Stimulated activated CD8-positive, alpha-beta memory T cell treated with anti-CD3 and anti-CD28 coated beads, Interleukin-2, amount 100 ng/mL, for 48 hours (primary cell): ENCODE measurements around the gene AXIN2.

Experiments
- DNase-seq, 2 donors: peaks; one replicate each; pipeline ENCODE4 v3.0.0-alpha.2; 2020; ENCODE audit warnings: low read depth in 2 of 2

Gene AXIN2

GRCh38 chr17:65561452-65562205 lies at the start of gene AXIN2:
AXIN2 (minus strand) TSS chr17:65561648; CDS start chr17:65558620, 3,028 bp downstream.
- peak; percentile 75 to 76 for DNase-seq

- no peak for DNase-seq
Measured at GRCh38 chr17:65609749-65610148, 48.3 kb upstream of the AXIN2 start.

- no peak for DNase-seq
Measured at GRCh38 chr17:65609286-65609685, 47.8 kb upstream of the AXIN2 start.

GRCh38 chr17:65604070-65604469 lies 42.6 kb upstream of the AXIN2 start:
- no peak for DNase-seq

- no peak for DNase-seq
Measured at GRCh38 chr17:65601881-65602280, 40.4 kb upstream of the AXIN2 start.

GRCh38 chr17:65601145-65601544 lies 39.7 kb upstream of the AXIN2 start:
- no peak for DNase-seq

- no peak for DNase-seq
Measured at GRCh38 chr17:65600518-65600917, 39.1 kb upstream of the AXIN2 start.

- no peak for DNase-seq
Measured at GRCh38 chr17:65599650-65600049, 38.2 kb upstream of the AXIN2 start.

- DNase-seq, result no peak
Measured at GRCh38 chr17:65598746-65599145, 37.3 kb upstream of the AXIN2 start.

- no peak for DNase-seq
Measured at GRCh38 chr17:65595071-65595656, 33.7 kb upstream of the AXIN2 start.

GRCh38 chr17:65593855-65594845 lies 32.7 kb upstream of the AXIN2 start:
- DNase-seq, result no peak

- DNase-seq, result no peak
Measured at GRCh38 chr17:65593092-65593854, 31.8 kb upstream of the AXIN2 start.

- no peak for DNase-seq
Measured at GRCh38 chr17:65592125-65592965, 30.9 kb upstream of the AXIN2 start.

- no peak for DNase-seq
Measured at GRCh38 chr17:65589321-65589720, 27.9 kb upstream of the AXIN2 start.

- DNase-seq, result no peak
Measured at GRCh38 chr17:65588181-65588808, 26.8 kb upstream of the AXIN2 start.

- DNase-seq, result no peak
Measured at GRCh38 chr17:65587534-65588180, 26.2 kb upstream of the AXIN2 start.

GRCh38 chr17:65586899-65587298 lies 25.5 kb upstream of the AXIN2 start:
- DNase-seq, result no peak

- no peak for DNase-seq
Measured at GRCh38 chr17:65584604-65585521, 23.4 kb upstream of the AXIN2 start.
